NCI-H2107 treated with DMSO at 0.1 percent for 48 hours (cell line): ENCODE measurements around the gene PDXK.

Experiments
- DNase-seq: peaks from one replicate; lab custom pipeline; 2025; ENCODE audit not compliant: unreplicated experiment; lab: John Stamatoyannopoulos, UW

The PDXK gene

DNA sequence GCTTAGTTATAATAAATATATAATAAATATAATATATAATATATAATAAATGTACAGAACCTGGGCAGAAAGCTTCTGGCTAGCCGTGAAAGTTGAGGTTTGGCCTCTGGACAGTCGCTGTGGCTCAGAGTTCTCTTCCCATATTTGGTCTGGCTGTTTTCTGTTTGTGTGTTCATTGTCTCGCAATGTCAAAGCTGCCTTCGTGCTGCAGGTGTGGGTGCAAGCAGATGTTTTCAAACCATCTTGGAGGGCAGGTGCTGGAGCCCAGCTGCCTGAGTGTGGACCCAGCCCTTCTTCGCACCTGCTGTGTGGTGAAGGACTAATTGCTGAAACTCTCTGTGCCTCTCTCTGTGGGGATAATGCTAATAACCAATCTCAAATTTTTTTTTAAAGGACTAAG is 60.7 kb downstream of the PDXK start:
- peak; percentile 38 for DNase-seq

DNA sequence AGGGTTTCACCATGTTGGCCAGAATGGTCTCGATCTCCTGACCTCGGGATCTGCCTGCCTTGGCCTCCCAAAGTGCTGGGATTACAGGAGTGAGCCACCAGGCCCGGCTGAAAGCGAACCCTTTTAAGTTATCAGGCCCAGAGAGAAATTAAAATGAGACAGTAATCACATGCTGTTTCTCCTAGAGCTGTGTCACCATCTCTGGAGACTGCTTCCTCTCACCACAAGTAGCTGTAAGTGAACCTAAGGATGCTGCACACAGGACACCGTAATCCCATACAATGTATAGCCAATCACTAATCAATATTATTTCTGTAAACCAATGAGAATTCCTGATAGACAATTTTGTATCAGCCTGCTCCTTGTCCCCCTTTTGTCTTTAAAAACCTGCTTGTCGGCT is 62.9 kb downstream of the PDXK start:
- no peak for DNase-seq

DNA sequence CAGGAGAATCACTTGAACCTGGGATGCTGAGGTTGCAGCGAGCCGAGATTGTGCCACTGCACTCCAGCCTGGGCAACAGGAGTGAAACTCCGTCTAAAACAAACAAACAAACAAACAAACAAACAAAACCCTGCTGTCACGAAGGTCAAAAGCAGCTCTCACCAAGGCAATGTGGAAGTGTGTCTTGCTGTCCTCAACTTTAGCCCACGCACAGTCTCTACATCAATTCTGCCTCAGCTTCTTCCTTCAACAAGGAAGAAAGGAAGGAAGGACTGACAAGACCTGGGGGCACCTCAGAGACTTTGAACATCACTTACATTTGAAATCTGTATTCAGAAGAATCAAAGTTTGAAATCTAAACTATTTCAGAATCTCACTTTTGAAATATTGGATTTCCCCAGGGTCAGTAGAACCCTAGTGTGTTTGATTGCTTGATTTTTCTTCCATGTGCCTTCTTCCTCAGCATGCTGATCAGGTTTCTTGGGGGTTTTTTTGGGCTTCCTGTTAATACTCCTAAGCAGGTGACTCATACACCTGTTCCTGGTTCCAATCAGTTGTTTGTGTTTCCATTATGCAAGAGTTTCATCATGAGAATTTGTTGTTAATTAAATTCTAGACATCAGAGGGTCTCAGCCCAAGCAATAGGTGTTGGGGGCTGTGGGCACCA is 63.6 kb downstream of the PDXK start:
- DNase-seq: peak; percentile 14

DNA sequence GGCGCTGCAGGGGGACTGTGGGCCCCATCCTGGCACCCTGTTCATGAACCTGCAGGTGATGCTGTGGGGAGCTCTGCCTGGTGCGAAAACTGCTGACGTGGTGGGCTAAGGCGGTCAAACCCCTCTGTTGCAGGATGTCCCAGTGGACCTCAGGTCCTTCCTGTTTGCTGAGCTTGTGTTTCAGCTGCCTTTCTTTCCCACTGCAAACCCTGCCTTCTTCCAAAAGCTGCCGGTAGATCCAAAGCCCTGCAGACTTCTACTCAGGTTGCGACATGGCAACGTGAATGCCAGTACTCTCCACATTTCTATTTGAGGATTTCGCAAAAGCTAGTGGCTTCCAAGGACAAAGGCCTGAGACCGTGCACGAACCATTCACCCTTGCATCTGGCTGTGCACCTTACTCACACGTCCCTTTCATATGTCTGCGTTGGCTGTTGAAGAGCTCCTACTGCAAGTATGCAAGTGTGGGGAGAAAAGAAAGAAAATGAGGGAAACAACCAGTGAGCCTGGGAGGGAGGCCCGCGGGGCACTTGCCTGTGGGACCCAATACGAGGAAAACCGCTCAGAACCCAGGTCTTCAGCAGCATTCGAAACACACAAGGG is 64.3 kb downstream of the PDXK start:
- DNase-seq: no peak

DNA sequence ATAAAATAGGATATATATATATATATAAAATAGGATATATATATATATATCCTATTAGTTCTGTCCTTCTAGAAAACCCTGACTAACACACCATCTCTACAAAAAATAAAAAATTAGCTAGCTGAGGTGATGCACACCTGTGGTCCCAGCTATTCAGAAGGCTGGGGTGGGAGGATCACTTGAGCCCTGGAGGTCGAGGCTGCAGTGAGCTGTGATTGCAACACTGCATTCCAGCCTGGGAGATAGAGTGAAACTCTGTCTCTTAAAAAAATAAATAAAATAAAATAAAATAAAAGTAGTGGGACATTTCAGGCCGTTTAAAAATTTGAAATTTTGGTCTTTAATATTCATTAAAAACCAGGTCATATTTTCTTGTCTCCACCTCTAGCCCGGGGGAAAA is 66.2 kb downstream of the PDXK start:
- DNase-seq: no peak

DNA sequence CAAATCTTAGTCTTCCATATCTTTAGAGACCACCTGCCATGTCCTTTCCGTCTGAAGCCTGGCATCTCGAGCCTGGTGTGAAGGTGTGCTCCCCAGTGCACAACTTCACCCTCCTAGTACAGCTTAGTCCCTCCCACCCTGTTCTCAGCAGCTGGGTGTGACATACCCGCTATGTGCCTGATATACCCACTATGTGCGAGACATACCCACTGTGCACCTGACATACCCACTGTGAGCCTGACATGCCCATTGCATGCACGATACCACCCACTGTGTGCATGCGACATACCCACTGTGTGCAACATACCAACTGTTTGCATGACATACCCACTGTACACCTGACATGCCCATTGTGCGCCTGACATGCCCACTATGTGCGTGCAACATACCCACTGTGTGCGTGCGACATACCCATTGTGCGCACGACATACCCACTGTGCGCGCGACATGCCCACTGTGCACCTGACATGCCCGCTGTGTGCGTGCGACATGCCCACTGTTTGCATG is 67.4 kb downstream of the PDXK start:
- DNase-seq: no peak

DNA sequence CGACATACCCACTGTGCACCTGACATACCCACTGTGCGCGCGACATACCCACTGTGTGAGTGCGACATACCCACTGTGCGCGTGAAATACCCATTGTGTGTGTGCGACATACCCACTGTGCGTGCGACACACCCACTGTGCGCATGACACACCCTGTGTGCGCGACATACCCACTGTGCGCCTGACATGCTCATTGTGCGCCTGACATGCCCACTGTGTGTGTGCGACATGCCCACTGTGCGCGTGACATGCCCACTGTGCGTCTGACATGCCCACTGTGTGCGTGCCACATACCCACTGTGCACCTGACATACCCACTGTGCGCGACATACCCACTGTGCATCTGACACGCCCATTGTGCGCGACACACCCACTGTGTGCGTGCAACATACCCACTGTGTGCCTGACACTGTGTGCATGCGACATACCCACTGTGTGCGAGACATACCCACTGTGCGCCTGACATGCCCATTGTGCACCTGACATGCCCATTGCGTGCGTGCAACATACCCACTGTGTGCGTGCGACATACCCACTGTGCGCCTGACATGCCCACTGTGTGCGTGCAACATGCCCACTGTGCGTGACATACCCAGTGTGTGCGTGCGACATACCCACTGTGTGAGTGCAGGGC is 68.0 kb downstream of the PDXK start:
- DNase-seq: no peak

DNA sequence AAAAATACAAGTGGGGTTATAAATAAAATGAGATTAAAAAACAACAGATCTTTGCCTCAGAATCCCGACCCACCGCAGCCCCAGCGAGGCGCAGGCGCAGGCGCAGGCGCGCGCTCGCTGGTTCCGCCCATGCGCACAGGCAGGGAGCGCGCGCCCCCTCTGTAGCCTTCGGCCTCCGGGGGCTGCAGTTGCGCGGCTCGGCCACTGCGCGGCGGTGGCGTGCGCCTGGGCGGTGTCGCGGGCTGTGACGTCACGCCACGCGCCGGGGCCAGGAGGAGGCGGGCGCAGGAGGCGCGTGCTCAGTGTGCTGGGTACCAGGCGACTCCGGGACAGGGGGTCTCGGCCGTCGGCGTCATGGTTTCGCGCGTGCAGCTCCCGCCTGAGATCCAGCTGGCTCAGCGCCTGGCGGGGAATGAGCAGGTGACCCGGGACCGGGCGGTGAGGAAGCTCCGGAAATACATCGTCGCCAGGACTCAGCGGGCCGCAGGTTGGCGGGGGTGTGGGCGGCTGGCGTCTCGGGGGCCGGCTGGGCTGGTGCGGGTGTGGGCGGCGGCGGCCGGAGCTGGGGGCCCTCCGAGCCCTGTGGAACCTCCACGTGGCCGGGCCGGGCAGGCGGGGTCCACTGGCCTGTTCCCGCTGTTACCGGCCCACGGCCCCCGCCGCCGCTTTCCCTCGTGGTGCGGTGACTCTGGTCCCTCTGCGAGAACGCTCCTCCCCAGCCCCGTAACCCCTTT is 70.5 kb downstream of the PDXK start, which contains the start of gene RRP1:
RRP1 (plus strand) TSS at position 302 of the 734 bp plus-strand sequence; CDS start at position 355, 53 bp downstream.
- peak; percentile 82 for DNase-seq

DNA sequence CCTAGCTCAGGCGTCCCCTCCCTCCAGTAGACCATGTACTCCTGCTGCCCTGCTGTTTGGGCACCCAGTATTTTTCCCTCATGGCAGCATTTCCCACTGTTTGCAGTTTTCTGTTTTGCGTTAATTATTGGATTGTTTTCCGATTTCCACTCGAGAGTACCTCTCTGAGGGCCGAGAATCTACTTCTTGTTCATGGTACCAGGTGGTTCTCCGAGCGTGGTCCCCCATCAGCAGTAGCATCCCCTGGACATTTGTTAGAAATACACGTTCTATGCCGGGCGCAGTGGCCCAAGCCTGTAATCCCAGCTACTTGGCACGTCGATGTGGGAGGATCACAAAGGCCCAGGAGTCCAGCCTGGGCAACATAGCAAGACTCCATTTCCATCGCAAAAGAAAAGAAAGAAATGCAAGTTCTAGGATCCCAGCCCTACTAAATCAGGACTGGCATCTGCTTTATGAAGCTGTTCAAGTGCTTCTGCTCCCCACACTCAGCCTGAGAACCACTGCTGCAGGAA is 71.1 kb downstream of the PDXK start:
- no peak for DNase-seq

DNA sequence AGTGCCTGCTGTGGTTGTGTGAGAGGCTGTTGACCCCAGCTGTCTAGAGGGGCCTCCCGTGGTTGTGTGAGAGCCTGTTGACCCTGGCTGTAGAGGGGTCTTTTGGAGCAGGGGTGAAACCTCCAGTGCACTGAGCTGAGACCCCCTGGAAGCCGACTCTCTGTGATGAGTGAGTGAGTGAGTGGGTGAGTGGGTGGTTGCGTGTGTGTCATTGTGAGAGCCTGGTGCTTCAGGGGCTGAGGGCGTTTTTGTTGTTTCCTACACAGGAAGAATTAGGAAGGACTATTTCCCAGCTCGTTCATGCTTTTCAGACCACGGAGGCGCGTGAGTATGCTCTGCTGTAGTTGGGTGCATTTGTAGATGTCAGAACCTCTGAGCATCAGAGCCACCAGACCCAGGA is 73.5 kb downstream of the PDXK start:
- DNase-seq: no peak

DNA sequence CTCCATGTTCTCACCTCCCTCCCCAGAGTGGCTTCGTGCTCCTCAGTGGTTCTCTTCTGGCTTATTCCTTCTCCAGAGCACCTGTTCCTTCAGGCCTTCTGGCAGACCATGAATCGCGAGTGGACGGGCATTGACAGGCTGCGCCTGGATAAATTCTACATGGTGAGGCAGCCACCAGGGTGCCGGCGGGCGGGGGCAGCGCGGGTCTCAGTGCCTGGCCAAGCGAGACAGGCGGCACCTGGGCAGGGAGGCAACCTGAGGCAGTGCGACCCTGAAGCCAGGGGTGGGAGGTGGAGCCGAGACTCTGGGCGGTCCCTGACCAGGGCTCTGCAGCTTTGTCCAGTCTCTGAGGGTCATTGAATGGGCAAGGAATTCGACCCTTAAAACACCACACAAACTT is 74.3 kb downstream of the PDXK start:
- no peak for DNase-seq

DNA sequence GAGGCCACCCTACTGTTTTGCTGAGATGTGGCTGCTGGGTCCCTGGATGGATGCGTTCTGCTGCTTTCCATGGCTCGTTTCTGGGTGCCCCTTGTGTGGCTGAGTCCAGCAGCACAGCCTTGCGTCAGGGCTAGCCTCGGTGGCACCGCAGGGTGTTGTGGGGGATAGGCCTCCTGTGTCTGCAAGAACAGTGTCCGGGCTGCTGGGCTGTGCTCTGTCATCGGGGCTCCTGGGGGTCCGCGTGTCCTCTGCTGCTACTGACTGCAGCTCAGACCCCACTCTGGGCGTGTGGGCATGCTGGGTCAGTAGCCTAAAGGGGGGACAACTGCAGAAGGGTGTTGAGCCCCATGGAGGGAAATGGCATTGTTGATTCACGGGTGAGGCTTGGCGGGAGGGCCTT is 75.4 kb downstream of the PDXK start:
- no peak for DNase-seq

DNA sequence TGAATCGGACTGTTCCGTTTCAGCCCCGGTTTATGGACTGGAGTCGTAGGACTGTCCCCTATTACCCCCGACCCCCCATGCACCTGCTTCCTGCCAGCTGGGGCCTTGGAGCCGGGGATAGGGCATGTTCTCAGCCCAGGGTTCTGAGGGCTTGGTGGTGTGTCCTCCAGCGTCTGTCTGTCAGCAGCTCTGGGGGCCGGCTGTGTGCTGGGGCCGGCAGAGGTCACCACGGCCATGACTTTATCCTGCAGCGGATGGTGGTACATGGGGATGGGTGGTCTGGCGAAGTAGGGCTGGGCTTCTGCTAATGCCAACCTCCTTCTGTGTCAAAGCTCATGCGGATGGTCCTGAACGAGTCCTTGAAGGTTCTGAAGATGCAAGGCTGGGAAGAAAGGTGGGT is 75.9 kb downstream of the PDXK start:
- no peak for DNase-seq

DNA sequence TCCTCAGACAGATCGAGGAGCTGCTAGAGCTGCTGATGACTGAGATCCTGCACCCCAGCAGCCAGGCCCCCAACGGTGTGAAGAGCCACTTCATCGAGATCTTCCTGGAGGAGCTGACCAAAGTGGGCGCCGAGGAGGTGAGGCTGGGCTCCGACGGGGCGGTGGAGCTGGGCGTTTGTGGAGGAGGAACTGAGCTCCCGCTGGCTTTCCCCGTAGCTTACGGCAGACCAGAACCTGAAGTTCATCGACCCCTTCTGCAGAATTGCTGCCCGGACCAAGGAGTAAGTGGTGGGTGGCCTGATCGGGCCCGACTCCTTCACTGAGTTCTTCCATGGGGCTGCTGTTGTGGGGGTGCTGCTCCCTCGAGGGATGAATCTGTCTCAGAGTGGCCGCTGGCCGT is 78.5 kb downstream of the PDXK start:
- DNase-seq: no peak

DNA sequence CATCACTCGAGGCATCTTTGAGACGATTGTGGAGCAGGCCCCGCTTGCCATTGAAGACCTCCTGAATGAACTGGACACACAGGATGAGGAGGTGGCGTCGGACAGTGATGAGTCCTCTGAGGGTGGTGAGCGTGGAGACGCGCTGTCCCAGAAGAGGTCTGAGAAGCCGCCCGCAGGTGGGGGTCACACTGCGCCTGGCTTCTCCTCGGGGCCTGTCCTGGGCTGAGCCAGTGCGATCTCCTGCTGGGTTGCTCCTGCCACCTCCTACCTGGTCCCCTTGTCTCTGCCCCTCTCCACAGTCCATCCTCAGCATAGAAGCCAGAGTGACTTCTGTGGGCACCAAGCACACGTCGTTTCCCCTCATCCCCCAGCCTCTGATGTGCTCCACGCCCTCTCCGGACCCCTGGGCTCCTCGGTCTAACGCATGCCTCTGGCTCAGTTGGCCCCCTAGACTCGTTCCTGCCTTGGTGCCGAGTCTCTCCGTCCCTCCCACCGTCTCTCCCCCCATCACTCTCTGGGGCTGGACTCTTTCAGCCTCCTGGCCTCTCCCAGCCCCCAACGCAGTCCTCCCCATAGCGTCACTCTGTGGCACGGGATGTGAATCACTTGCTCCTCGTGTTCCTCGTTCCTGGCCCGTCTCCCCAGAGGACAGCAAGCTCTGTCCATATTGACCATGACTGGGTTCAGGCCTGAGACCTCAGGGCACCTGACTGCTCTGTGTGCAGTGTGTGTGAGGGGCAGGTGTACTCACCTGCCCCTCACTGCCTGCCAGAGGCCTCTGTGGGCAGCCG is 79.2 kb downstream of the PDXK start:
- DNase-seq: no peak

DNA sequence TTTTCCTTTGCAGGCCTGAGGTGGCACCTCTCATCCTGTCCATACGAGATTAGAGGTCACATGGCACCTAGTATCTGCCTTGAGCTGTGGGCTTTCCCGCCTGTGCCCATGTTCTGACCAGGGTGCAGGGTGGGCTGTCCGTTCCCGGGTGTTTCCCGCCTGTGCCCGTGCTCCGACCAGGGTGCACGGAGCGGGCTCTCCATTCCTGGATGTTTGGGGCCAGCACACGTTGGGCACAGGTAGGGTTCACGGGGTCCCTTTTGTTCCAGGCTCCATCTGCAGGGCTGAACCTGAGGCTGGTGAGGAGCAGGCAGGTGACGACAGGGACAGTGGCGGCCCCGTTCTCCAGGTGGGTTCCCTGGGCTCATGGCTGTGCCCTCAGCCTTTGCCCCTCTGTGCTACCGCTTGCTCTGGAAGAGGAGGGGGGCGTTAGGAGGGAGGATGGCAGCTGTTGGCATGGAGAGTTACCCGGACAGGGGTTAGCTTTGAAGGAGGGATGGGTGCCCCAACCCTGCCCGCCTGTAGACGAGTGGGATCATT is 80.4 kb downstream of the PDXK start:
- no peak for DNase-seq

DNA sequence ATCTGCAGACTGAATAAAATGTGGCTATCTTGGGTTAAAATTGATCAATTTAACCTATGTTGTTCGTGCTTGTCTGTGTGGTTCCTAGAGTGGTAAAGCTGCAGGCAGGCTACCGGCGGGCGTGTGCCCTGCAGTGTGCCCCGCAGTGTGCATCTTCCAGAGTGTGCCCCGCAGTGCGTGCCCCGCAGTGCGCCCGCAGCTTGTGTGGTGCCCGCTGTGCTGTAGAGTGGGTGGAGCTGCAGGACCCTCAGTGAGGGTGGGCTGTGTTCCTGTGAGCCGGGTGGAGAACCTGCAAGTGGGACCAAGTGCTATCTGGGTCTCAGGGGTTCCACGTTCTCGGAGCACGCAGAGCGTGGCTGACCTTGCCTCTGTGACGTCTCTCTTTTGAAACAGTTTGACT is 81.2 kb downstream of the PDXK start:
- no peak for DNase-seq

DNA sequence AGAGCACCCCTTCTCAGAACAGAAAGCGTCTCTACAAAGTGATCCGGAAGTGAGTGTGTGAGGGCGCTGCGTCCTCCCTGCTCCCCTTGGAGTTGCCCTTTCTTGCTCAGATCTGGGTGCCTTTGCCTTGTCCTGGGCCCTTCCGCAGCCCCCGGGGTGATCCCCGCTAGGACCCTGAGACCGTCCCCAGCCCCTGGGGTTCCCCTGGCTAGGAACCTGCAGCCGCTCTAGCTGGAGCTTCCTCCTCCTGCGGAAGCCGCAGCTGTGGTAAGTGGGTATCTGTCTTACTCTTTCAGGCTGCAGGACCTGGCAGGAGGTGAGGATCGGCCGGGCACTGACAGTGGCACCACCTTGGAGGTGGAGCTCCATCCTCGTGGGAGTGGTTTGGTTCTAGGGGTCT is 81.6 kb downstream of the PDXK start:
- no peak for DNase-seq

DNA sequence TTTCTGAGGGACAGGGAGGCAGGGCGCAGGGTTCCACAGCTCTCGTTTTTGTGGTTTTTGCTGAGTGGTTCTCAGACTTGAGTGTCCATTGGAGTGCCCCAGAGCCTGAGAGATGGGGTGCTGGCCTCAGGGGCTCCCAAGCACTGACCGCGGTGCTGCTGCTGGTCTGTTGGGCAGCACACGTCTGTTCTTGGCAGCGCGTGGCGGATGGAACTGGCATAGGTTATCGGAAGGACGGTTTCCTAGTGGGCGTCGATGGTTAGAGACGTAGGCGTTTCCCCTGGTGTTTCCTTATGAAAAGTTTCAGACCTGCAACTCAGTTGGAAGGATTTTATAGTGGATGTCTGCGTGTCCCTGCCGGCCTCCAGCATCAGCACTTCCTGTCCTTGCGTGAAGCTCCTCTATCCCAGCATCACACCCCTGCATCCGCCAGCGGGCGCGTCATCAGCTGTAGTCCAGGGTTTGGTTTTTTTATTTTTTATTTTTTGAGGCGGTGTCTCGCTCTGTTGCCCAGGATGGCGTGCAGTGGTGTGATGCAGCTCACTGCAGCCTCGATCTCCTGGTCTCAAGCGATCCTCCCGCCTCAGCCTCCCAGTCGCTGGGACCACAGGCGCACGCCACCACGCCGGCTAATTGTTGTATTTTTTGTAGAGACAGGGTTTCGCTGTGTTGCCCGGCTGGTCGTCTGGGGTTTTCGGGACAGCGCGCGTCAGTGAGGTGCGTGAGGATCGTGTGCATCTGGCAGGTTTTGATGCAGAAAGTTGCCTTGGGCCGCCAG is 82.3 kb downstream of the PDXK start:
- DNase-seq: no peak
